HTR-8/SVneo (cell line): ENCODE results near the gene ABCG1.

Experiments used
- DNase-seq: peaks from one replicate; pipeline ENCODE4 v3.0.0; 2011; ENCODE audit warnings: low spot score, mixed read lengths; ENCODE audit not compliant: insufficient read length
- FAIRE-seq: peaks from 2 replicates; lab custom pipeline; 2011; peaks lifted over from hg19 to GRCh38; lab: Jason Lieb, UNC

The ABCG1 gene

DNA sequence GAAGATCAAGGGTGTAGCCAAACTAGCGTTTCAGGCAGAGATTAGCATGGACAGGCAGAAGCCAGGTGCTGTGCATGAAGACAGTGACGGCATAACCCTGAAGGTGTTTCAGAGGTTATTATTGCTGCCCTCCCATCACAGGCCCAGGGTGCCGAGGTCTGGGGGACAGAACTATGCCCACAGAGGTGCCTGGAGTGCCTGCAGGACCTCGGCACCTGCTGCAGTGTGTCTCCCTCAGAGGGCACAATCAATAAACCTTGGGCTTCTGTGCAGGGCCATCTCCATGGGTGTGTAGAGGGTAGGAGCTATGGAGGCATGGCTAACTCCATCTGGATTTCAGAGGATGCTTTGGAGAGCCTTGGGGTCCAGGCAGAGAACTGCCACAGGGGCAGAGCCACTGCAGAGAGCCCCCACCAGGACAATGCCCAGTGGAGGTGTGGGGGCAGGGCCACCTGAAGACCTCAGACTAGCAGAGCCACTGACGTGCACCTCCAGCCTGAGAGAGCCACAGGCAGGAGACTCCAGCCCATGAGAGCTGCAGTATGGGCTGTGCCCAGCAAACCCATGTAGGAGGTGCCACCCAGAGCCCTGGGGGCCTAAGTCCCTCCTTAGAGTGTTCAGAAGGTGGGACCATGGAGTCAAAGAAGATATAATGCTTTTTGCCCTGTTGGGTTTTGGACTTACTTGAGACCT is 5.7 kb upstream of the ABCG1 start:
- FAIRE-seq = no peak
- DNase-seq = no peak

DNA sequence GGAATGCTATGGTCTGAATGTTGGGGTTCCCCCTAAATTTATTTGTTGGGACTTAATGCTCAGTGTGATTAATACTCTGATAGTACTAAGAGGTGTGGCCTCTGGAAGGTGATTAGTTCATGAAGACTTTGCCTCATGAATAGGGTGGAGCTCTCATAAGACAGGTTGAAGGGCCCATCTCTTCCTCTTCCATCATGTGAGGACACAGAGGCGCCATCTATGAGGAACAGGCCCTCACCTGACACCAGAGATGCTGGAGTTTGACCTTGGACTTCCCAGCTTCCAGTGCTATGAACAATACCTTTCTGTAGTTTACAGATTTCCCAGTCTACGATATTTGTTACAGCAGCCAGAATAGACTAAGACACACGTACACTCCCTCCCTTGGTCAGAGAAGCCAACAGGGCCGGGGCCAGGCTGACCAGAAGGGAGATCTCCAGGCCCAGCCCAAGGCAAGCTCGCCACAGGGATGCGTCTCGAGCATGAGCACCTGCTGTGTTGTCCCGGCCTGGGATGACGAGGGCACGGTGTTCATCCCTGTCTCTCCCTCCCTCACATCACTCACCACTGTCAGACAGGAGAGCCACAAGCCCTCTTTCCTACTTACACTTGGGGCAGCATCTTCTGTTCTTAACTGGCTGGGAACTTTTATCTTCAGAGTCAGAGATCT is 4.7 kb upstream of the ABCG1 start:
- FAIRE-seq (no peak), DNase-seq (no peak)

- FAIRE-seq = no peak
Observed at GRCh38 chr21:42214921-42215320, 4.0 kb upstream of the ABCG1 start.

DNA sequence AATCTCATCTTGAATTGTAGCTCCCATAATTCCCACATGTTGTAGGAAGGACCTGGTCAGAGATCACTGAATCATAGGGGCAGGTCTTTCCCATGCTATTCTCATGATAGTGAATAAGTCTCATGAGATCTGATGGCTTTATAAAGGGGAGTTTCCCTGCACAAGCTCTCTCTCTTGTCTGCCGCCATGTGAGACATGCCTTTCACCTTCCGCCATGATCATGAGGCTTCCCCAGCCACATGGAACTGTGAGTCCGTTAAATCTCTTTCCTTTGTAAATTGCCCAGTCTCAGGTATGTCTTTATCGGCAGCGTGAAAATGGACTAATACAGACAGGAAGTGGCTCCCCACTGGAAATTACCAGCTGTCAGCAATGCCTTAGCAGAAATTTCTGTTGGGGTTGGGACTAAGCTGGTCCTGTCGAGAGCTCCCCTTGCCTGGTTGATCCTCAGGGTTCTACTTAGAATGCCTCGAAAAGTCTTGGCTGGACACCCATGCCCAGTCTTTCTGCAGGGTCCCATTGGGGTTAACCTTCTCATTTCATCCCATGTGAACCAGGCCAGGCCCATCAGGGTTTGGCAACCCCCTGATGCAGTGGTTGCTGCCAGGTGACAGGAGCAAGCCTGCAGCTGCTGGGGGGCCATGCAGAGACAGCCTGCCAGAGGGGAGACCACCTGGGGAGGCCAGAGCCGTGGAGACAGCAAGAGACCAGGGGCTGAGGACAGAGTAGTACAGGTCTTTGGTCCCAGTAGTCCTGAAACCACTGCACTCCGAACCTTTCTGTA is 2.8 kb upstream of the ABCG1 start:
- DNase-seq = no peak
- FAIRE-seq = no peak

More at GRCh38 chr21:42214921-42215320, 4.0 kb upstream of the ABCG1 start:
- DNase-seq = no peak

GRCh38 chr21:42216726-42217572 is 2.0 kb upstream of the ABCG1 start:
- no peak for DNase-seq
- FAIRE-seq = no peak

- no peak for DNase-seq
- FAIRE-seq = no peak
Observed at GRCh38 chr21:42219606-42220137, 732 bp downstream of the ABCG1 start.

DNA sequence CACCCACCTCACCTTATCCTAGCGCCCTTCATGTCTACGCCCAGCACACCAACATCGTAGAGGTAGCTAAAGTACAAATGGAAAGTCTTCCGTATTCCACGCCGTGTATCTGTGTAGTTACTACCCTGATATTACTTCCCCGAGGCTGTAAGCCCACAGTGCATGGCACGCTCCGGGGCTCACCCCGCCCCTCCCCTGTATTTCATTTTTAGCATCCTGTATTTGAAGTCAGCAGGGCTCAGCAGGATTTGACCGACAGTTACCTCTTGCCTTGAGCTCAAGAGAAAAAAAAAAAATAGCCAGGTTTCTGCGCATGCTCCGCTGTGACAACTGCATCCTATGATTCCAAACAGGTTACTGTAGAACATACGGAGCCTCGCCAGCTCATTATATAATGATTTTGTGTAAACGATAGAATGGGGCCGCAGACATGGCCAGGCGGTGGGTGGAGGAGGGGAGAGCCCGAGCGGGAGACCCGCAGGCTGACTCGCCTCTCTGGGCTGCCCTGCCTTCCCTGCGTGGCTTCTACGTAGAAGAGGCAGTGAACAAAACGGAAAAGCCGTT is 1.3 kb downstream of the ABCG1 start:
- DNase-seq = peak; percentile 54
- FAIRE-seq = no peak

GRCh38 chr21:42221581-42222345 is 2.8 kb downstream of the ABCG1 start:
- FAIRE-seq (no peak), DNase-seq (no peak)

GRCh38 chr21:42222386-42222785 is 3.4 kb downstream of the ABCG1 start:
- no peak for DNase-seq
- FAIRE-seq = no peak

DNA sequence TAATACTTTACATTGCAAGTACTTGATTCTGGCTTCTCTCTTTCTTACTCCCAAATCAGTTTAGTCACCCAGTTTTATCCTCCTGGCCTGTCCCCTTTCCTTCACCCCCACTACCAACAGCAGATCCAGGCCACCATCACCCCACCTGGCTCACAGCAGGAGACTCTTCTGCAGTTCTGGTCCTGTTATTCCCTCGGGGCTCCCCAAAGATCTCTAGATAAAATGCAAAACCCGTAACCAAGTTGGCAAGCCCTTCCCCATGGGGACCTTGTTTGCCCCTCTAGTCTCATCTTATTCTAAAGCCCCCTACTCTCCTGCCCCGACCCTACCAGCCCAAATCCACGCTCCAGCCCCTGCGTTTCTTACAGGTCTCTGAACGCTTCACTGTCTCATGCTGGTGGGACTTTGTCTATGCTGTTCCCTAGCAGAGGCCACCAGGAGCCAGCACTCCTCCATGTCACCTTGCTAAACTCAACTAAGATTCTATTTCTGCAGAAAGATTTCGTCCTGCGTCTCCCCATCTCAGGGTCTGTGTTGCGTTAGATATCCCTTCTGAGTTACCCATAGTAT is 4.0 kb downstream of the ABCG1 start:
- FAIRE-seq = no peak
- no peak for DNase-seq

GRCh38 chr21:42223826-42224575 is 5.1 kb downstream of the ABCG1 start:
- DNase-seq (no peak), FAIRE-seq (no peak)

DNA sequence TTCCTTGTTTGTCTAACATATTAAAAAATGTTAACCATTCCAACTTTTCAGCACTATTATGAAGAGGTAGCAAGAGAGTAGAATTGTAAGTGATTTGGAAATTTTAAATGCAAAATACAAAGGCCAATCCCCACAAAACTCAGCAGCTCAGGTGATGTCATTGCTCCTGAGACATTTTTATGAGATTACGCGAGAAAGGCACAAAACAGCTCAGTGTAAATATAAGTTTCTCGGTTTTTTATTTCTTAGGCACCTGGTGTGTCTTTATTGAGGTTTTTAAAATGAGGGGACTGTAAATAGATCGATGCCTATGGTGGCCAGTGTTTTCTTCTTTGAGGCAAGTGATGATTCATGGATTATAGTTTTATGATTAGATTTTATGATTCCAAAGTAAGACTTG is 6.1 kb downstream of the ABCG1 start:
- FAIRE-seq = no peak
- DNase-seq = no peak

GRCh38 chr21:42225571-42226155 is 6.7 kb downstream of the ABCG1 start:
- no peak for FAIRE-seq

GRCh38 chr21:42226626-42227025 is 7.7 kb downstream of the ABCG1 start:
- DNase-seq (no peak), FAIRE-seq (no peak)

More at GRCh38 chr21:42225571-42226155, 6.7 kb downstream of the ABCG1 start:
- DNase-seq = no peak

DNA sequence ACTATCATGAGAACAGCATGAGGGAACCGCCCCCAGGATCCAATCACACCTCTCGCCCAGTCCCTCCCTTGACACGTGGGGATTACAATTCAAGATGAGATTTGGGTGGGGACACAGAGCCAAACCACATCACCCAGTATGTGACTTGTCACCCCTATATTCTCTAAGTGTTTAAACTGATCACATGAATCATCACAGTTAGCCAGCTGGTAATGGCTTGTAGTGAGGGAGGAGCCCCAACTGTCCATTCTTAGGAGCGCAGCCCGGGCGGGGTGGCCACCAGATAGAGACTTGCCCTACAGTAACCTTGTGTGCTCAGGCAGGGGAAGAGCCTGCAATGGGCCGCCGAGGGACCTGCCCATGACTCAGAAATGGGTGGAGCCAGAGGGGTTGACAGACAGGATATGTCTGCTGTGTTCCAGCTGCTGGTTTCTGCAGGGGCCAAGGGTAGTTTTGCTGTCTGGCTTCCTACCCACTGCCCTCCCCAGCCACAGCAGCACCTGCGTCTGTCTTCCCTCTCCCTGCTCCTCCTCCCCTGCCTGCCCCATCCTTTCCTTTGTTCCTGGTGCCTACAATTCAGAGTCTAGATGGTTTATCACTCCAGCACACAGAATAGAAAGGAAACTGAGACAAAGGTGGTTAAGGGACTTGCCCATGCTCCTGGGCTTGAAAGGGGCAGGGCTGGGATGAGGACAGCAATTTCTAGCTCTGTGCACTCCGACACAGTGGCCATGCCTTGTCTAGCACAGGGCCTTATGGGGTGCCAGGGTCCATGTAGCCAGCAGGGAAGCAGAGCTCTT is 9.2 kb downstream of the ABCG1 start:
- FAIRE-seq (no peak), DNase-seq (peak; percentile 81)

DNA sequence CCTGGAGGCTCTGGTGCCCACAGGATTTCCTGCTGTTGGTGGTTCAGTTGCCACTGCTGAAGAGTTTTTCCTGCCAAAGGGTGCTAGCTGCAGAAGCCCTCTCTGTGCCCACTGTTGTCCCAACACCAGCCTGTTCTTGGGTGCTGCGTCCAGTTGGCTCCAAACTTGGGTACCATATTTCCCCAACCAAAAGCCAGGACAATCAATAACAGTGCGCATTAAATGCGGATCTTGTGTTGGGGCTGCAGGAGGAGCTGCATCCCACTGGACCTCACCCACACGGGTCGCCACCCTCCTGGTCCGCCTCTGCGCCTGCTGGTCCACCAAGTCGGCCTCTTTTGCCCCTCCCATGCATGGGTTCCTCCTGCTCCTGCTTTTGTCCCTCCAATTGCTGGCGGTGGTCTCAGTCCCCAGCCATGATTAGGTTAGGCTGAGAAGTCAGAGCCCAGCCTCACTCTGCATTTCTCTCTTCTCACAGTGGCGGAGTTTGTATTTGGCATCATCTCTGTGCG is 9.8 kb downstream of the ABCG1 start:
- FAIRE-seq (no peak), DNase-seq (no peak)

- FAIRE-seq (no peak), DNase-seq (no peak)
Observed at GRCh38 chr21:42229676-42230075, 10.7 kb downstream of the ABCG1 start.
